Amniotic epithelial cell (primary cell): Measurements from ENCODE around the gene MAP7D1.
A peak's percentile ranks its signal among the peaks of the same experiment; 100 is the strongest.
"Not testable (repeated sequence)": the region's sequence is repeated elsewhere in the genome, so short reads cannot be mapped to it uniquely, and the experiment has no call there.

ENCODE experiments used
- DNase-seq: peaks from one replicate; pipeline ENCODE4 v3.0.0-alpha.2; 2010; ENCODE audit warnings: low read depth

MAP7D1 gene

DNA sequence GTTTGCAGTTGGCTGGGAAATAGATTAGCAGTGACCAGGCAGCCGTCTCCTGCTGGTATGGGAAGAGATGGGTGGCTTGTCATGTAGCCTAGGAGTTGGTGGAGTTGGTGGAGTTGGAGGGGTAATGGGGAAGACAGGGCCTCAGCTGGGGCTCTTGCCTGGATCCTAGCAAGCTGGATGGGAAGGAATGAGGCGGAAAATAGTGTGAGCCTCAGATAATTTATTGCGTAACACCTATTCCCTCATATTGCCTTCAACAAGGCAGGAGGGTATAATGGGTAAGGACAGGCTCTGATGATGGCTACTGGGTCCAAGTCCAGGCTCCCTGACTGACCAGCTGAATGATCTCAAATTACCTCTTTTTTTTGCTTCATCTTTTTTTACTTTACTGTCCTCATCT, 12.6 kb downstream of the MAP7D1 start:
- DNase-seq: peak; percentile 47

DNA sequence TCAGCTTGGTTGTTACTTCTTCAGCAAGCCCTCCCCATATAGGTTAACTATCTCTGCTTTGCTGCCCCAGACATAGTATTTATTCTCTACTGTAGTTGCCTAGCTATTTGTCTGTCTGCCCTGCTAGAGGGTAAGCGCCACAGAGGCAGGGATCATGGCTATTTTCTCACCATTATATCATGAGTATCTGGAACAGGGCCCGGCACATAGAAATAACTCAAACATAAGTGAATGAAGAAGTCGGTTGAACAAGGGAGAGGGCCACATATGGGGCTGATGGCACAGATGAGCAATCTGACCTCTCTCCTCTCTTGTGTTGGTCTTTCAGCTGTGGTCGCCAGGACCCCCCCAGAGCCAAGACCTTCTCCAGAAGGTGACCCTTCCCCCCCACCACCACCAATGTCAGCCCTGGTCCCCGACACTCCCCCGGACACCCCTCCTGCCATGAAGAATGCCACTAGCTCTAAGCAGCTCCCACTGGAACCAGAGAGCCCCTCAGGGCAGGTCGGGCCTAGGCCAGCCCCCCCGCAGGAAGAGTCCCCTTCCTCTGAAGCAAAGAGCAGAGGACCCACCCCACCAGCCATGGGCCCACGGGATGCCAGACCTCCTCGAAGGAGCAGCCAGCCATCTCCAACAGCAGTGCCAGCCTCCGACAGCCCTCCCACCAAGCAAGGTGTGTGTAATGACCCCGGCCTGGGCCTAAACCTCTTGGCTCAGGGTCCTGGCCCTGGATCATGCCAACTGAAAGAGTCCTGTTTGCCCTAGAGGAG, 14.9 kb downstream of the MAP7D1 start:
- no peak for DNase-seq

DNA sequence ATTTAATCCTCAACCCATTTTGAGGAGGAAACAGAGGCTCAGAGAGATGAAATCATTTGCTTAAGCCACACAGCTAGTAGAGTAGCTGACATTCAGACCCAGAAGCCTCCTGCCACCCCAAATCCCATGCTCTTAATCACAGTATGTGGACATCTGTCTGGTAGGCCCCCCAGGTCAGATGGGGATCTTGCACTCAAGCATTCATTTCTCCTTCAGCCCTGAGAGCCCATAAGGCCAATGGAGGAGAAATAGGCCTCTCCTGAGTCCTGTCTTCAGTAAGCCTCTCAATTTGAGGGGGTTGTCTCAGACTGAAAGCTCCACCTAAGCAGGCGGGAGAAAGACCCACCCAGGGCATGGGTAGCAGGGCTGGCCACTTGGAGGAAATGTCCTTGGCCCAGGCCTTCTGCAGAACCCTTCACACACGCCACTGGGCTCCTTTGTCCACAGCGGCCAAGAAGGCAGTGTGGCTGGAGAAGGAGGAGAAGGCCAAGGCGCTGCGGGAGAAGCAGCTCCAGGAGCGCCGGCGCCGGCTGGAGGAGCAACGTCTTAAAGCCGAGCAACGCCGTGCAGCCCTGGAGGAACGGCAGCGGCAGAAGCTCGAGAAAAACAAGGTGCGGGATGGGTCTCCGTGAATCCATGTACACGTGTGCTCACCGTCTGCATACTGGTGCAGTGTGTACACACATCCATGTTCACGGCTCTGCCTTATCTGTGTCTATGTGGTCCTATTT, 16.2 kb downstream of the MAP7D1 start:
- DNase-seq: no peak

DNA sequence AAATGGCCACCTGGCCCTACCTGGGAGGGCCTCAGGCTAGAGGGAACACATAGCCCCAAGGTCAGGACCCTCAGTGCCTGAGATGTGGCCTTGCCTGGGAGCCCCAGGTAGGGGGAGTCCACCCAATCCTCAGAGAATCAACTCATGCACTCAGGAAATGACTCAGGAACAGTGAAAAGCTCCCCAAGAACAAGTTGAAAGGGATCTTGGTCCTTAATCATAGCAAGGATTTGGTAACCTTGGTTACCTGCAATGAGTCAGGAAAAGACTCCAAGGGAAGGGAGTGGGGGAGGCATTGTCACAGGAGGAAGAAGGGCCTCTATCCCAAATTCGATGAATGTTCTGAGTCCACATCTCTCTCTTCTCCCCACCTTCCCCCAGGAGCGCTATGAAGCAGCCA, 17.0 kb downstream of the MAP7D1 start:
- DNase-seq: peak; percentile 84

DNA sequence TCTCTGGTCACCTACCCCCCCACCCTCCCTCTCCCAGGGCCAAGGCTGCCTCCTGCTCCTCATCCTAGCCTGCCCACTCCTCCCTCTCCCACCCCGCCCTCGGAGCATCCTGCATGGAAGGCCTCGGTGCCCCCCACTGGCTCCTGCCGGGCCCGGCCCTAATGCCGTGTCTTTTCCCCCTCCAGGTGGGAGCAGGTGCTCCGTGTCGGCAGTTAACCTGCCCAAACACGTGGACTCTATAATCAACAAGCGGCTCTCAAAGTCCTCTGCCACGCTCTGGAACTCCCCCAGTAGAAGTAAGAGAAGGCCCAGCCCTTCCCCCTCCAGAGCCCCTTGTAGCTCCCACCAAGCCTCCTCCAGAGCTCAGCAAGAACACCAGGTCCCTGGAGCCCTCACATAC, 18.8 kb downstream of the MAP7D1 start:
- no peak for DNase-seq

DNA sequence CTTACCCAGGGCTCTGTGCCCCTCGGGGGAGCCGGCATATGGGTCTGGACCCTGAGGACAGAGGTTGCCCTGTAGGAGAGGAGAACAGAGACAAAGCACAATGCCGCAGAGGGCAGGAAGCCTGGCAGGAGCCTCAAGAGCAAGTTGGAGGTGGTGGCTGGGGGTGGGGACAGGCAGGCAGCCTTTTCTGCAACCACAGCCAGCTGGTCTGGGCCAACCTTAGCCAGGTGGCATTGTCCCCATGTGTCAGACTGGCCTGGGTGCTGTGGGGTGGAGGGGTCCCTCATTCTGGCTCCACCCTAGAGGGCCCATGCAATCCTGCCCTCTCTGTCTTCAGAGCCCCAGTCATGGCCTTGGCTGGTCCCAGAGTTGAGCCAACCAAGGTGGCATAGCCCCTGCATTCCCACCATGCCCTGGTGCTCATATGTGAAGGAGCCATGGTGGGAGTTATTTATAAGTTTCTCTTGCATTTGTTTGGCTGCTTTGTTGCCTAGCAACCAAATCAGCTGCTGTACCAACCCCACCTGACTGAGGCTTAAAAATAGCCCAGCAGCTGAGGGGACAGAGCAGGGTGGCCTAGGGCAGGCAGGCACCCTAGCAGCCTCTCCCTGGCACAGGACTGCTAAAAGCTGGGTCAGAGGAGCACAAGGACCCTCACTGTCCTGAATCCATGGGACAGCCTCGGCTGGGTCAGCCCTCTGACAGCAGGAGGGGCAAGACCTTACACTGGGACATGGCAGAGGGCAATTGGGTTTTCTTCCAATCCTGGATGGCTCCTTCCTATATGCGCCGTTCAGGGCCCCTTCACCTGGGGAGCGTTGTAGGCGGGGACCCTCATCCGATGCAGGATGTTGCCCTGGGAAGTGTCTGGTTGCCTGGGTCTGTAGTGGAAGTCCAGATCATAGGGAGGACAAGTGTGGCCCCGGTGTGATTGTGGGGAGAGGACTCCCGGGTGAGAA, 19.5 kb downstream of the MAP7D1 start:
- peak; percentile 63 for DNase-seq

DNA sequence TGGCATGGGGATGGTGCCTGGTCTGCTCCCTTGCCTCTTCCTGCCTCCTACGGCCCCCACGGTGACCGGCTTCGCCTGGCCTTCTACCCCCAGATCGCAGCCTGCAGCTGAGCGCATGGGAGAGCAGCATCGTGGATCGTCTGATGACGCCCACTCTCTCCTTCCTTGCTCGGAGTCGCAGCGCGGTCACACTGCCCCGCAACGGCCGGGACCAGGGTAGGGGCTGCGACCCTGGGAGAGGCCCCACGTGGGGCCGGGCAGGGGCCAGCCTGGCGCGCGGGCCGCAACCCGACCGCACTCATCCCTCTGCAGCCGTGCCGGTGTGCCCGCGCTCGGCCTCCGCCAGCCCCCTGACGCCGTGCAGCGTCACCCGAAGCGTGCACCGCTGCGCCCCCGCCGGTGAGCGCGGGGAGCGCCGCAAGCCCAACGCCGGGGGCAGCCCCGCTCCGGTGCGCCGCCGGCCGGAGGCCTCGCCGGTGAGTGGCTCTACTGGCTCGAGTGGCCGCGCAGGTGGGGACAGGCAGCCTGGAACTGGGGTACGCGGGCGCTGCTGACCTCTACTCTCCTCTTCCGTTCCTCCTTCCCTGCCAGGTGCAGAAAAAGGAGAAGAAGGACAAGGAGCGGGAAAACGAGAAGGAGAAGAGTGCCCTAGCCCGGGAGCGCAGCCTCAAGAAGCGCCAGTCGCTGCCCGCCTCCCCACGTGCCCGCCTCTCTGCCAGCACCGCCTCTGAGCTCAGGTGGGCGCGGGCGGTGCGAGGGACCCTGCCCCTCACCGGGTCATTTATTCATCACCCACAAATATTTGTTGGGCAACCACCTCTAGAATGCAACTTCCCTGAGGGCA, 20.4 kb downstream of the MAP7D1 start:
- DNase-seq: no peak

DNA sequence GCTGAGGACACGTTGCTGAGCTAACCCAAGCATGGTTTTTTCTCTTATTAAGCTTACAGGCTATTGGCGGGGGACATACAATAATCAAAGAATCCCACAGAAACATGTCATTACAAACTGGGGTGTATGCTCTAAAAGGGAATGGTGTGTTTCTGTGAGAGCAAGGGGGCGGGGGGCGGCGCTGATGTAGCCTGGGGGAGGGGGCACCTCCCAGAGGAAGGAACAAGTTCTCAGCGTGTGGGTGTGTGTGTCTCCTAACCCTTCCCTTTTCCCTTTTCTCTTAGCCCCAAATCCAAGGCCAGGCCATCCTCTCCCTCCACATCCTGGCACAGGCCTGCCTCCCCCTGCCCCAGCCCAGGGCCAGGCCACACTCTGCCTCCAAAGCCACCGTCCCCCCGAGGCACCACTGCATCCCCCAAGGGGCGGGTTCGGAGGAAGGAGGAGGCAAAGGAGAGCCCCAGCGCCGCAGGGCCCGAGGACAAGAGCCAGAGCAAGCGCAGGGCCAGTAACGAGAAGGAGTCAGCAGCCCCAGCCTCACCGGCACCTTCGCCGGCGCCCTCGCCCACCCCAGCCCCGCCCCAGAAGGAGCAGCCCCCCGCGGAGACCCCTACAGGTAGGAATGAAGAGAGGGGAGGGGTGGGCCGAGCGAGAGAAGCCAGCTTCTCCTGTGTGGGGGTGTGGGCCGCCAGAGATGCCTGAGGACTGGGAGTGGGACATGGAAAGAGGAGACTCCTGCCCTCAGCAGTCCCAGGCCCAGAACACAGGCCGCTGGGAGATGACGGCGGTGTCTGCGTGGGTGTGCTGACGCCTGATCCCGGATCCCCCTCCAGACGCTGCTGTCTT, 21.9 kb downstream of the MAP7D1 start:
- no peak for DNase-seq

DNA sequence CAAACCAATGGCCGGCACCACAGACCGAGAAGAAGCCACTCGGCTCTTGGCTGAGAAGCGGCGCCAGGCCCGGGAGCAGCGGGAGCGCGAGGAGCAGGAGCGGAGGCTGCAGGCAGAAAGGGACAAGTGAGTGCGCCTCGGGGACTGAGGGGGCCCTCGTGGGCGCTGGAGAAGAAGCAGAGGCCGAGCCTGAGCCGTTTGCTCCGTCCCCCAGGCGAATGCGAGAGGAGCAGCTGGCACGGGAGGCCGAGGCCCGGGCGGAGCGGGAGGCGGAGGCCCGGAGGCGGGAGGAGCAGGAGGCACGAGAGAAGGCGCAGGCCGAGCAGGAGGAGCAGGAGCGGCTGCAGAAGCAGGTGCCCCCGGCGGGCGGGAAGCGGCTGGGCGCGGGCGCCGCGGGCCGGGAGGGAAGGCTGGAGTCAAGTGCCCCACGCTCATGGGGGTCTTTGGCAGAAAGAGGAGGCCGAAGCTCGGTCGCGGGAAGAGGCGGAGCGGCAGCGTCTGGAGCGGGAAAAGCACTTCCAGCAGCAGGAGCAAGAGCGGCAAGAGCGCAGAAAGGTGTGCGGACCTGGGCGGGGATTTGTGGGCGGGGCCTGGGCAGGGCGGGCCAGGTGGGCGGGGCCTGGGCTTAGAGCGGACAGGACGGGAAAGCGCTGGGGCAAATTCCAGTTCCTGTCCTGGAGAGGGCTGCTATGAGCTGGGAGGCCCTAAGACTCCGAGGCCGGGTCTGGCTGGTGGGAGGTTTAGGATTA, 22.7 kb downstream of the MAP7D1 start:
- DNase-seq: peak; percentile 30

DNA sequence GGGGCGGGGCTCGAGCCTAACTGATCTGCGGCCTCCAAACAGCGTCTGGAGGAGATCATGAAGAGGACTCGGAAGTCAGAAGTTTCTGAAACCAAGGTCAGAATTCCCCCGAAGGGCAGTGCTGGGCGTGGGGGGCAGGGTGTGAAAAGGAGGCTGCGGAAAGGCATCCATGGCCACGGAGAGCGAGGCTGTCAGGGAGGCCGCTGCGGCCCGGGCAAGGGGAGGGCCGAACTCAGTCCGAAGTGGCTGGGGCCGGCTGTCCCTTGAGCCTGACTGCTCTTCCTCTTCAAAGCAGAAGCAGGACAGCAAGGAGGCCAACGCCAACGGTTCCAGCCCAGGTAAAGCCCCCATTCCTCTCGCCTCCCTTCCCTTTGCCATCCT, 23.2 kb downstream of the MAP7D1 start:
- DNase-seq: no peak

DNA sequence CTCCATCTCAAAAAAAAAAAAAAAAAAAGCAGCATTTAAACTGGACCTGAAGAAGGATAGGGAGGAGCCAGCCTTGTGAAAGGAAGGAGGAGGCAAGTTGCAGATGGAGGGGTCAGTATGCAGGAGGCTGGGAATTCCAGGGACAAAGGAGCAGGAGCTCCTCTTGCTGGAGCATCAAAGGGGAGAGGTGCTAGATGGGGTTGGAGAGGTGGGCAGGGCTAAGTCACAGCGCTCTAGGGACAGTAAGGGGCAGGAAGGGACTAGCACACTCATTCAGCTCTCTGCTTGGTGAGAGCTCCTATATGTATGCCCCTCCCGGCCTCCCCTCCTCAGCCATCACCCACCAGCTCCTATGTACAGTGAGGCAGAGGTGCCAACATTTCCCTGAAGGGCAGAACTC, 26.8 kb downstream of the MAP7D1 start:
- no peak for DNase-seq

DNA sequence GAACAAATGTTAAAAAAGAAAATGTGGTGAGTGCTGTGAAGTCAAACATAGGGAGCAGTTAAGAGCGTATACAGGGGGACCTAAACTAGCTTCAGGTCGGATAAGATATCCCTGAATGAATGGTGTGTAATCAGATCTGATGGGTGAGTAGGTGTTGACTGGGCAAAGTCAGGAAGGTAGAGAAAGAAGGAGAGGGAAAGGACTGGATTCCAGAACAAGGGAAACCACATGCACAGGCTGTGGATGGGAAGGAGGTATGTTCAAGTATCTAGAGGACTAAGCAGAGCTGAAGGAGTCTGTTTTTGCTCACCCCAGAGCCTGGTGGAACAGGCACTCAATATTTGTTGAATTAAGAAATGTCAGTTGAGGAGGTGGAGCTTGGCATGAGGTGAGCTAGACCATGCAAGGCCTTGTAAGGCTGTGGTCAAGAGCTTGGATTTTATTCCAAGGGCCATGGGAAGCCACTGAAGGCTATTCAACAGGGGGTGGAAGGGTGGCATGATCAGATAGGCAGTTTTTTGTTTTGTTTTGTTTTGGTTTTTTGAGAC, 27.4 kb downstream of the MAP7D1 start:
- peak; percentile 88 for DNase-seq

DNA sequence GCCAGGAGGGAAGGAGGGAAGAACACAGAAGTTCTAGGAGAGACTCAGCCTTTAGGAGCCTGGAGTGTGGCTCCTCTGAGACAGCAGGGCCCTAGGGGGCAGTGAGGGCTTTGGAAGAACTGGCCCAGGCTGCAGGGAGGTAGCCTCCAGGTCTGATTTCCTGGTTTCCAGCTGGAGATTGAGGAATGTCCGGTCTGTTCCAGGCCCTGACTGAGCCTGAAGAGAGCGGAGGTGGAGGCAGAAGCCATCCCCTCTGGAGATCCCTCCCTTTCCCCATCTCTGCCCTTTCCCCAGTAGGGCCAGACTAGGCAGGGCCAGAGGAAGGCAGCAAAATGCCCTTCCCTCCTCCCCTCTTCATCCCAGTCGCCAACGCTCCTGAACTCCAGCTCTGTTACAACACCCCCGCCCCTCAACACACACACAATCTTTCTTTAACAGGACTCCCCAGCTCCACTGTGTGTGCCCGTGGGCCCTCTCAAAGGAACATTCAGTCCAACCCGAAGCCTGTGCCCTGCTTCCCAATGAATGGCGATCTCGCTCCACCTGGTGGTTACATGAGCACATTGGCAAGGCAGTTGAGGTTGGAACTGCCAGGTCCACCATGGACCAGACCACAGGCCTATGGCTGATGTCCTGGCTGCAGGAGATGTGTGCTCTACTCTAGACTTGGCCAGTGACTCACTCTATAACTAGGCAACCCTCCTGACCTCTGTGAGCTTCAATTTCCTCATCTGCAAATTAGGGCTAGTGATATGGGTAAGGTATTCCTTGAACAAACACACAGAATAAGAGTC, 32.0 kb downstream of the MAP7D1 start:
- DNase-seq: peak; percentile 91

DNA sequence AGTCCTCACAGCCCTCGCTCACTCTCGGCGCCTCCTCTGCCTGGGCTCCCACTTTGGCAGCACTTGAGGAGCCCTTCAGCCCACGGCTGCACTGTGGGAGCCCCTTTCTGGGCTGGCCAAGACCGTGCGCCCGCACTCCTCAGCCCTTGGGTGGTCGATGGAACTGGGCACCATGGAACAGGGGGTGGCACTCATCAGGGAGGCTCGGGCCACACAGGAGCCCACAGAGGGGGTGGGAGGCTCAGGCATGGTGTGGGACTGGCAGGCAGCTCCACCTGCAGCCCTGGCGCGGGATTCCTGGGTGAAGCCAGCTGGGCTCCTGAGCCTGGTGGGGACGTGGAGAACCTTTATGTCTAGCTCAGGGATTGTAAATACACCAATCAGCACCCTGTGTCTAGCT, 40.8 kb downstream of the MAP7D1 start:
- not testable (repeated sequence) for DNase-seq

DNA sequence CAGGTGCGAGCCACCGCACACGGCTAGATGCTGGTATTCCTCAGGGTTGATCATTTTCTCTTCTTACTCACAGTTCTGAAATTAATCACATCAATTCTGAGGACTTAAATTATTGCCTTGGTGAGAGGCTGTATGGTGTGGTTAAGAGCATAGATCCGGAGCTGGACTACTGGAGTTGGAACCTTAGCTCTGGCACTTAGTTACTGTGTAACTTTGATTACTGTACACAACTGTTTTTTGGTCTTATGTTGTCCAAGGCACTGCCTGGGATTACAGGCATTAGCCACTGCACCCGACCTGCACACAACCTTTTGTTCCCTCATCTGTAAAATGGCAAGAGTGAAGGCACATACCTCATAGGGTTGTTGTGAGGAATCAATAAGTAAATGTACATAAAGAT, 42.7 kb downstream of the MAP7D1 start:
- no peak for DNase-seq

DNA sequence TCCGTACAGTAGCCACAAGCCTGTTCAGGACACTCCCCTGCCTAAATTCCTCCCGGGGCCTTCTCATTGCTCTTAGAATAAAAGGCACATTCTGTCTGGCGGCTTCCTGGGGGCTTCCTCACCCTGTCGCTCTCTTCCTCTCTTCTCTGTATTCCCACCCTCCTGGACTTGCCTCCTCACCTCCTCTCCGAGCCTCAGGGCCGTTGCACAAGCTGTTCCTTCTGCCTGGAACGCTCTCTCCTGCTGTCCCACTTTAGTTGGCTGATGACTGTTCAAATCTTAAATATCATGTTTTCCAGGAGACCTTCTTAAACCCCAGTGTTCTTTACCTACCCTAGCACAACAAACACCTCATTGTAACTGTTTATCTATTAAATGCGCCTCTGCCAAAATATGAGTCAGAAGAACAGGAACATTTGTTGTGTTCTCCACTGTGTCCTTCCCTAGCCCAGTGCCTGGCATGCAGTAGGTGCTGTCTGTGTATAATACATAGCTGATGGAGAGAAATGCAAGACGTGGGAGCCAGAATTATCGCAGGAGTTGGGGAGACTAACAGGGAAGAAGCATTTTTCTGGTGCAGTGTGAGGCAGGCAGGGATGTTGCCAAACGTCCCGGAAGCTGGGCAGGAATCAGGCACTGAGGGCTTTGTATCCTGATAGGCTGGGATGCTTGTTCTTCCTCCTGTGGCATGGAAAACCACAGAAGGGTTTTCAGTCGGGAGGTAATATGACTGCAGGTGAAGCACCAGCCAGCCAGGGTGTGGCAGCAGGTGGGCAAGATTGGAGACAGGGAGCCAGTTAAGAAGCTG, 44.2 kb downstream of the MAP7D1 start:
- DNase-seq: peak; percentile 95

DNA sequence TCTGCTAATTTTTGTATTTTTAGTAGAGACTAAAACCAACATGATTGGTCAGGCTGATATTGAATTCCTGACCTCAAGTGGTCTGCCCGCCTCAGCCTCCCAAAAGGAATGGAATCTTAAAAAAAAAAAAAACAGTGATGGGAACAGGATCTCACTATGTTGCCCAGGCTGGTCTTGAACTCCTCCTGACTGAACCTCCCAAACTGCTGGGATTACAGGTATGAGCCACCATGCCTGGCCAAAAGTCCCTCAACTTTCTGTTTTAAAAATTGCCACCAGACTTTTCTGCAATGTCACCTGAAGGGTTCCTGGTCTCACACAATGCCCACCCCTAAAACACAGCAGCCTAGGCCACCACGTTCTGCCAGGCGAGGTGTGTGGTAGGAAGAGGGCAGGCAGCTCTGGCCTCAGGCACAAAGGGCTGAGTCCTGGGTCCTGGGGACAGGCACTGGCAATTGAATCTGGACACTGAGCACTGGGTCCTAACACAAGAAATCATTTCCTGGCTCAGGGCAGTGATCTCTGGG, 47.1 kb downstream of the MAP7D1 start:
- no peak for DNase-seq
